HG03460 (cell line): Measurements from ENCODE around the gene PRDM16.

Experiments used
- ATAC-seq: cut with Tn5 transposase; IDR thresholded peaks from one replicate; pipeline ENCODE4 v1.9.1; 2021; ENCODE audit not compliant: unreplicated experiment

PRDM16 gene

DNA sequence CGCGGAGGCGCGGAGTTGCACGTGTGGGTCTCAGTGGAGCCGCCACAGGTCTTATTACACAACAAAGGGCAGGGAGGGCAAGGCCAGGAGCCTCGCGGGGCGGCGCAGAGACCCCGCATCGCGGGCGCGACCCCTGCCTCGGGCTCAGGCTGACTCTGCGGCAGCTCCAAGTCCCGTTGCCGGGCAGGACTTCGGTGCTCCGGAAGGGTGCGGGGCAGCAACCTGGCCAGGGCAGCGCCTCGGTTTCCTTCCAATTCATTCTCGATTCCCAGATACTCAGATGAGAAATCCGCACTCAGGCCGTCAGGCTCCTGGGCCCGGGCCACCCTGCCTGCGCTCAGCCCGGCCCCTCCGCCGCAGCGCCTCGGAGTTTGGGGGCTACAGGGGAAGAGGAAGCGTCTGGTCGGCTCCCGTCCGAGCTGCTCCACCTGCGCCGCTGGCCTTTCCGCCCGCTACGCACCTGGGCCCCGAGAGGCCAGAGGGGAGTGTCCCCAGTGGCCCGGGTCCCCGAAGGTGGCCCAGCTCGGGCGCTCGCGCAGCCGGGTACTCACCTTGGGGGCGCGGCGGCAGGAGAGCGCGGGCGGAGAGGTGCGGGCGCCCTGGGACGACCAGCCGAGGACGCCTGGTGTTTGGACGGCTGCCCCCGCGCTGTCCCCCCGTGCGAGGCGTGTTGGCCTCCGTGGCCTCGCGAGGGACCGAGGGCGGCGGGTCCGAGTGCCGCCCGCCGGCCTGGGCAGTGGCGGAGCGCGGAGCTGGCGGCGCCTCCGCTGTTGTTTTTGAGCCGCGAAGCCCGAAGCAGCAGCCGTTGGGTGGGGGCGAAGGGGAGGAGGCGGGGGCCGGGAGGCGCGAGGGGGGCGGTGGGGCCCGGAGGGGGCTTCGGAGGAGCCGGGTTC is 1.1 kb upstream of the PRDM16 start:
- no peak for ATAC-seq

DNA sequence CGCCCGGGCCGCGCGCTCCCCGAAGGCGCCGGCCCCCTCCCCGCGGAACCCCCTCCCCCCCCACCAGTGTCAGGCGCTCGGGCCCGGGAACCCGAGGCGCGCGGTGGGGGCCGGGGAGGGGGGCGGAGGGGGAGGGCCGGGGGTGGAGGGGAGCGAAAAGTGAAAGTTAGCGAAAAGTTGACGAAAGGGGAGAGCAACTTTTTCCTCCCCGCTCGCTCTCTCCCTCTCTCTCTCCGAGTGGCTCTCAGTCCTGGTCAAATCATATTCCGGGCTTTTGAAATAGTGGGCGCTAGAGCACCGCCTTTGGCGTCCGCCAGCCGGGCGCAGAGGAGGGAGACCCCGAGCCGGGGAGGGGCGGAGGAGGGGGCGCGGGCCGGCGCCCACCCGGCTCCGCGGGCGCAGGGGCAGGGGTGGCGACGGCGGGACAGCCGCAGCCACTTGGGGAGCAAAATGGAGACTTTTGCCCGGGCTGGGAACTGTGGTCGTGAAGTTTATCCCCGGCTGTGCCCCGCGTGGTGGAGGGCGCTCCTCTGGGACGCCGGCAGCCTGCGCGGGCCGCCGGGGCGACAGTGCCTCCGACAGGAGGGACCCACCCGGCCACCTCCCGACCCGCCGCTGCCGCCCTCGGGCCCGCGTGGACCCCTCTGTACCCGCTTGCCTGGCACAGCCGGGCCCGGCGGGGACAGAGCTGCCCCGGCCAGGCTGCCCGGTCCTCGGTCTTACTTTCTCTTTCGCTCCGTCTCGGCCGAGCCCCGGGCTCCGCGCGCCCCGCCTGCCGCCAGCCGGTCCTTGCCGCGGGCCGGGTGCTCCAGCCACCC is 697 bp downstream of the PRDM16 start:
- ATAC-seq, result no peak

DNA sequence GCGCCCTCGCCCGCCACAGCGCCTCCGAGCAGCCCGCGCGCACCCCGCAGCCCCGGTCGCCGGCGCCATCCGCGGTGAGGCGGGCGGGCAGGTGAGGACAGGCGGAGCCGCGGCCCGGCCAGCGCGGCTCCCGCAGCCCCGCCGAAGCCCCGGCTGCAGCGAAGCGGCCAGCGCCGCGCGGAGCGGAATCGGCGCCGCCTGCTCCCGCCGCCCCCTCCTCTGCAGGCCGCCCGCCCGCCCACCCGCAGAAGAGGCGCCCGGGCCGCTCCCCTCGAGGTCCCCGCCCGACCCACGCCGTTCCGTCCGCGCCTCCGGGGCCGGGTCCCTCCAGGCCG is 1.3 kb downstream of the PRDM16 start:
- no peak for ATAC-seq

DNA sequence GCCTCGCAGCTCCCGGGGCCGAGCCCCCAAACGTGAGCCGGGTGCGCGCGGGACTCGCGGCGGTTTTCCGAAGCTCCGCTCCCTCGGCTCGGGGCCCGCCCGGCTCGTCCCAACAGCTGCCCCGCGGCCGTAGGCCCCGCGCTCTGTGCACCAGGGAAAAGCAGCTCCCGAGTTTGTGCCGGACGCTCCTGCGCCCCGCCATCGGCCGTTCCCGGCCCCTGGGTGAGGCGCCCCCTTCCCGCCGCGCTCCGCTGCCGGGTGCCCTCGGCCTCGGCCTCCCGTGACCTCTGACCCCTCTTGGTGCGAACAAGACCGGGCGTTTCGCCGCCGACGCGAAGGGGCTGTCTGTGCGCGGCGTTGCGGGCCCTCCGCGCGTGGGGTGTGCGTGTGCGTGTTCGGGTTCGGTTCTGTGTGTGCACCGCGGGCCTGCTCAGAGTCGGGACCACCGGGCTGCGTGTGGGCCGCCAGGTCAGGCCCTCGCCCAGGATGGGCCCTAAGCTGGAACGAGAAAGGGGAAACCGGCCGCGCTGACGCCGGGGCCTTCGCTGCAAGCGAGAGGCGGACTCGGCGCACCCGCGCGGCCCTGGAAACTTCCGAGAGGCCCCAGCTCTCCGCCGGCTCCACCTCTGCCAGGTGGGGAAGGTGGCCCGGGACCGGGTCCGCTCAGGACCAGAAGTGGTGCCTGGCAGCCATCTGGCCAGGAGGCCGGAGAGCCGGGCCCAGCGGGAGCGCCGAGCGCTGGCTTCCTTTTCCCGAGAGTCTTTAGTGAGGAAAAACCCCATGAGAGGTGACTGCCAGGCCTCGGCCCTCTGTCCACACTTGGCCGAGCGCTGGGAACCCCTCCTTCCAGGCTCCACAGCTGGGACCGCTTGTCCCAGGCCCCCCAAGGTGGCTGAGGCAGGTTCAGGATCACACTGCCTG is 1.9 kb downstream of the PRDM16 start:
- ATAC-seq, result no peak

DNA sequence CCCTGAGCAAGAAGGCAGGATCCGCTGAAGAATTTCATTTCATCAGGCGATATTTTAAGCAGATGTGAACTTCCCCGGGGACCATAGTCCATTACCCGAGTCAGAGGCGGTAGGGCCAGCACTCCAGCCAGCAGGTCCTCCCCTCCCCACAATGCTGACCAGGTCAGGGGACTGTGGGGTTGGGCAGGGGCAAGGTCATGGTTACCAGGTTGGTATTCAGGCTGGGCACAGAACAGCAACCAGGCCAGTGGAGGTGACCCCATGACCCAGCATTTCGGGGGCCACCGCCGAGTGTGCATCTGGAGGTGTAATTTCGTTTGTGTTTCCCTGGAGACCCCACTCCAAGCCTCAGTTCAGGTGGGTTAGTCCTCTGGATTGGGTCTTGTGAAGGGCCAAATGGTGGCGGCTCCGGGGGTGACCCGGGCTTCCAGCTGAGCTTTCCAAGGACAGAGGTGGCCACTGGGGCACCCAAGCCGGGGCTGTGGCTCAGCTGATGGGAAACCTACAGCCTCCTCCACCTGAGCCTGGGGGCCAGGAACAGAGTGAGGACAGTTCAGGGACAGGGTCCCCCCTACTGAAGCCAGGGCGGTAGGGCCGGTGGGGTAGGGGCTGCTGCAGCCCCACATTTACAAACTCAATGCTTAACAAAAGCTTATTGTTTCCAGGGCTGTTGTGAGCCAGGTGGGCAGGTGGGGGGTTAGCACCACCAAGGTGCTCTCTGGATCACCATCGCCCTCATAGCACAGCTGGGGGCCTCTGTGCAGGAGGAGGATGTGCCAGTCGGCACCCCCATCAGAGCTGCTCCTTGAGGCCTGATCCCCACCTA is 2.8 kb downstream of the PRDM16 start:
- ATAC-seq, result no peak

DNA sequence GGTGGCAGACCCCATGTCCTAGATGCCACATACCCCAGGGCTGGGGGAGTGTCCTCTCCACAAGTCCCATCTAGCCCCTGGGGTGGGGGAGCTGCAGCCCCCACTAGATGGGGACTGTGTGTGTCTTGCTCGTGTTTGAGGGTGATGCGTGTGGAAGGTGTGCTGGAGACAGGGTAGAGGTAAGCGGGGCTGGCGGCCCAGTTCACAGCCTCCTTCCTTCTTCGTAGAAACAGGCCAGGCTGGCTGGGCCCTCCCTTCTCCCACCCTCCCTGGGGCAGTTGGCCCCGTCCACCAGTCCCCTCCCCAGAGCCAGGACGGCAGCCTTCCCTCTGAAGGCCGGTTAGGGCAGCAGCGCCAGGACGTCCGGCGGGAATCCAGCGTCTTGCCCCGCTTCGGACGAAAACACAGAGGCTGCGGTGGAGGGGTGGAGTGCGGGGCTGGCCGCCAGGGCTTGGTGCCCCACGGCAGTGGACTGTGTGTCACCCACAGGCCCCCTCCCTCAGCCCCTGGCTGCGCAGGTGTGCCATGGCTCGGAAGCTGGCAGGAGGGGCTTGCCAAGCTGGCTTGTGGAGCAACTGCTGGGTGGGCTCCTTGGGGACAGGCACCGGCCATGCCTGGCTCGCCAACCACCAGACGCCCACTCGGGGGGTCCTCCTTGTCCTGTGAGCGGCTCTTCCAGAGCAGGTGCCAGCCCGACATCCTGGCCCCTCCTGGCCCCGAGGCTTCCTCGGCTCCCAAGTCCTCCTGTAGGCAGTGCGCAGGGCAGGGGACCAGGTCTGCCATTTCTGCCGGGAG is 3.6 kb downstream of the PRDM16 start:
- no peak for ATAC-seq

DNA sequence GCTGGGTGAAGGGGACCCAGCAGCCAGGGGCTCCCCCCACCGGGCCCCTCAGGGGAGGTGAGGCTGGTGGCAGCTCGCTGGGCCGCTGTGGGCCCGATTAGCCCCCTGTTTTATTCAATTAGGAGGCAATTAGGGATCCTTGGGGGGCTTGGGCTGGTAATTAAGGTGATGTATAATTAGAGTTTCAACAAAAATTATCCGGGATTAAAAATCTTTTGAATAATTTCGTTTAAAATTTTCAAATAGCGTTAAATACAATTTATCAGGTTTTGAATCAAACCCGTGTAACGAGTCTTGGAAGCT is 4.1 kb downstream of the PRDM16 start:
- ATAC-seq, result no peak

DNA sequence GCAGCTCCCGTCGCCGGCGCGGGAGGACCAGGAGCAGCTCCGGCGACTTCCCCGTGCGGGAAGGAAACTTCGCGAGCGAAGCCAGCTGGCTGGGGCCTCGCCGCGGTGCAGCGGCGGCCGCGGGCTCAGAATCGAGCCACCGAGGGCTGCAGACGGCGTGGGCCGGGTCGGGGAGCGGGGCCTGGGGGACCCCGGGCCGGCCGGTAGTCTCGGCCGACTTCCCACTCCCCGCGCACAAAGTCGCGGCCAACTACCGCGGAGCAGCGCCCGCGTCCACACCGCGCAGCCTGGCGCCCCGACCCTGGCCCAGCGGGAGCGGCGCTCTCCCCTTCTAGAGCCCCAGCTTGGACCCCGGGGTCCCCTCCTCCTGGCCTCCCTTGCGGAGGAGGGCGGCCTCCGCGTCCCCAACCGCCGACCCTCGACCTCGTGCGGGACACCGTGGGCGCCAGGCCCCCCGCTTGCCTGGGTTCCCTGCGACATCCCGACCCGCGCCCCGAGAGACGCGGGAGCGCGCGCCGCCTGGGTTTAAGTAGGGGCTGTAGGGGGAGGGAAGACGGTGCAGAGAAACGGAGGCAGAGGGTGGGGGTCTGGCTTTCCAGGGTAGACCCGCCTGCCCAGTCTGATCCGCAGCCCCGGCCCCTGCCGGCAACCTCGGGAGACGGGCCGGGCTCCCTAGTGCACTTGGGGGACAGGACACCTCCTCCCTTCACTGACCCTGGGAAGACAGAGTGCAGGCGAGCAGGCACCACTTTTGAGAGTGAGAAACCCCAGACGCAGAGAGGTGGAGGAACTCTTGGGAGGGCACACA is 4.7 kb downstream of the PRDM16 start:
- ATAC-seq, result no peak

DNA sequence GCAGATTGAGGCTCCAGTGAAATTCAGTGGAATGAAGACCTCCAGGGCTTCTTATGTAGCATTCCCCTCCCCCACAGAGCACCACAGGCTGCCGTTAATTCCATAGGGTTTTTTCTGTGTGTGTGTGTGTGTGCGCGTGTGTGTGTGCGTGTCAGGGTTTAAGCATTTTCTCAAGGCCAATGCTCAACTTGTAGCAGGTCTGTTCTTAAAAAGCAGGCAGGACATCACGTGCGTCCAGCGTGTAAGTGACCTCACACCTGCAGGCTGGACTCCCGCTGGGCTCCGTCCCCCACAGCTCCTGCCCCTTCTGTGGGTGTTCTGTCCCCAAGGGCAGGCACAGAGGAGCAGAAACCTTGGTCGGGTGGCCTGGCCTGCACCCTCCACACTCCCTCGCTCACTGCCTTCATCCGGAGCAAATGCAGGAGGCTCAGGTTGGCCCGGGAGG is 5.3 kb downstream of the PRDM16 start:
- no peak for ATAC-seq

DNA sequence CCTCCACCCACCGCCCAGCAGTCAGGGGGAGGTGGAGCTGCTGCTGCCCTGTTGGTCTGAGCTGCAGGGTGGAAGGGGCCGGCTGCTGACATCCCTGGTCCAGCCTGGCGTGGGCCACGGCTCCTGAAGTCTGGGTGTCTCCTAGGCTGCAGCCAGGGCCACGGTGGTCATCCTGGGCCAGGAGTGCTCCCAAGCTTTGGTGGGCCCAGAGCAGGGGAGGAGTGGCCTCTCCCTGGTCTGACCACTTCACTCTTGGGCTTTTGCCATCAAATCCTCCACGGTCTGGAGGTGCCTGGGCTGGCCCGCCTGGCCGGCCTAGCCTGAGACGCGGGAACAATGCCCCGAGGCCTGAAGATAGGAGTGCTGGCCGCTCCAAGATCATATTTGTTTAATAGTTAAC is 5.8 kb downstream of the PRDM16 start:
- no peak for ATAC-seq

DNA sequence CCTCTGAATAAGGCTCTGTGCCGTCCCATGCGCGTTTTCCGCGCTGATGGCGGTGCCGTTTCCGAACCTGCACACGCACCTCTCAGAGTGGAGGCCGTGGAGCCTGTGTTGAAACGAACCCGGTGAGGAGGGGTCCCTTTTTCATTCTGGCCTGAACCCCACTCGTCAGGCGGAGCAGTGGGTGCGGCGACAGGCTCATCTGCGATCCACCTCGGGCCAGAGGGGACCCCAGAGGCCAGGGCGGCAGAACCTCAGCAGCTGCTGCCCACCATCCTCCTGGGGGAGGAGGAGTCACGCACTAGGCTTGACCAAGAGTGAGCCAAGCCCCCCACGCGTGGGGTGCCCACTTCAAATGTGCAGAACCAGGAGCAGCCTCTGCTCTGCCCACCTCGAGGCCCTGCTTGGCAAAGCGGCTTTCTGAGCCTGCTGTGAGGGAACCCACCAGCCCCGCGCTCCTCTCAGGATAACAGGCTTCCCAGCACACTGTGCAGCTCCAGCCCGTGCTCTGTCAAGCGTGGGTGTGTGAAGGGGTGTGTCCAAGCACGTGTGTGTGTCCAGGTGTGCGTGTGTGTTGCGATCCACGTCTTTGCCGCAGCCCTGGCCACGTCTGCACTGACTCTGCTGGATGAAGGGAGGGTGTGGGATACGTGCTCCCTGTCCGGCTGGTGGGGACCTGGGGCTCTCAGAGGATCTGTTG is 6.8 kb downstream of the PRDM16 start:
- no peak for ATAC-seq

DNA sequence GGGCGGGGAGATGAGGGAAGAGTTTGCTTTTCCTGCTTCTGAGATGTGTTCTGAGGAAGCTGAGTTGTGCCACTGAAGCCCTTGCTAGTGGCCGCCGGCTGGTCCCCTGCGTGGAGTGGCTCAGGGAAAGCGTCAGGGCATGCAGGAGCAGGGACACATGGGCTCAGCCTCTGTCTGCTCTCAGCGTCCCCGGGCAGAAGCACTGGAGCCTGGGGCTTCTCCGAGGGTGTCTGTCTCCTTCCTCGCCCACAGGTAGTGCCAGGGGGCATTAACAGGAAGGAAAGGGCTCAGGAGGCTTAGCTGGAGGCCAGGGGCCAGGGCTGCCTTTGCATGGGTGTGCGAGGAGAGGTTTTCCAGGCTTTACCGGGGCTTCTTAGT is 7.3 kb downstream of the PRDM16 start:
- no peak for ATAC-seq

DNA sequence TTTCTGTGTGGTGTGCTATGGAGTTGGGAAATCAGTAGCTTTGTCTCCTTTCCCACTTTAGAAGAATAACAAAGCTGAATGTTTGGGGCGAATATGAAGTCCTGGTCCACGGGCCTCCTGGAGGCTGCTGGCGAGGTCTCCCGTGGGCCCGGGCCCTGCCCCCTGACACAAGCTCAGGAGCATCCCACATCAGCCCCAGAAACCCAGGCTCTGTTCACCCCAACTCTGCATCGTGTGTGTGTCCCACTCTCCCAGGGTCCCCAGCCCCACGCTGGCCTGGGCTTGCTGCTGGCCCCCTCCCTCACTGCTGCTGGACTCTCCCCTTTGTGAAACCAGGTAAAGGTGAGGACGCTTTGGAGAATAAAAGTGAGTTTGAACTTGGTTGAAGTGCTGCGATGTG is 8.1 kb downstream of the PRDM16 start:
- no peak for ATAC-seq

DNA sequence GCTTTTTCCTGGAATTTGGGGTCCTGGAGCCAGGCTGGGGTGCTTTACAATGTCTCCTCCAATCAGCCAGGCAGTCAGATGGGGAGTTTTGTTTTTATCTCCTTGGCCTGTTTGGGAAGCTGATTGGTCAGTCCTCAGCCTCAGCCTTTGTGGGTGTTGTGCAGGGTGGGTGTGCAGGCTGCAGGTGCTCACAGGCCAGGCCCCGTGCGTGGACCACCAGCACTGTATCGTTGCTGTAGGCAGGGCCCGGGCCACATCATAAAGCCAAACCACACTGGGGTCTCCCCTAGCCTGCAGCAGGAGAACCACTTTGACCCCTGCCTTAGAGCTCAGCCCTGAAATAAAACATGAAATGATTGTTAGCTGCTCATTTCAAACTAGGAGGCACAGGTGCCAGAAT is 8.6 kb downstream of the PRDM16 start:
- no peak for ATAC-seq

DNA sequence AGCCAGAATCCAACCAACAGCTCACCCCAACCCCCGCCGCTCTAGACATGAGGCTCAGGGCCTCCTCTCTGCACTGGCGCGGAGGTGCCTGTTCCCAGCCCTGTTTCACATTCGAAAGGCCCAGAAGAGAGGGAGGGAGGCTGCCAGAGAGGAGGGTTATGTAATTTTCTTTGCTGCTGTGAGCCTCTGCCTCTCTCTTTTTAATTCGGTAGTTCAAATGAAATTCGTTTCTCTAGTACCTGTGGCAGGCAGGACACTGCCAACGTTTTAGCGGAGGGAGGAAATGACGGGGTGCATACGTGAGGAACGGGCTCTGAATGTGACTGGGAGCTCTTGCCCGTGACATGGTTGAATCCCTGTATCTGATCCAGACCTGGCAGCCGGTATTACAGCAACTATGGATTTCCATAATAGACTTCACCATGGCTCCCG is 9.4 kb downstream of the PRDM16 start:
- no peak for ATAC-seq

DNA sequence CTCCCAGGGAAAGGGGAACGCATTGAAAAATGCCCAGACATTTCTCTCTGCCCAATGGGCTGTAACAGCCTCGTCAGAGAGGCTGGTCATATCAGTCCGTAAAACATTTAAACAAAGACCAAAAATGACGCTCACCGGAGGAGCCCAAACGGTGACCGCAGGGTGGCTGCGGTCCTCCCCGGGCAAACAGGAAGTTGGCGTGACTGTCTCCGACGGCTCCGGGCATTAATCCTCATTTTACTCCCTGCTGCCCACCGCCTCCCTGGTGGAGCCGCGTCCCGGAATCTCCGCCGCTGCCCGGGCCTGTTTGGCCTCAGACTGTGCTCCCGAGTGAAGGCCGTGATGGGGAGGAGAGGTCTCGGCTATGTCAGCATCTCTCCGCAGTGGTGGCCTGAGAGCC is 9.9 kb downstream of the PRDM16 start:
- ATAC-seq, result no peak

DNA sequence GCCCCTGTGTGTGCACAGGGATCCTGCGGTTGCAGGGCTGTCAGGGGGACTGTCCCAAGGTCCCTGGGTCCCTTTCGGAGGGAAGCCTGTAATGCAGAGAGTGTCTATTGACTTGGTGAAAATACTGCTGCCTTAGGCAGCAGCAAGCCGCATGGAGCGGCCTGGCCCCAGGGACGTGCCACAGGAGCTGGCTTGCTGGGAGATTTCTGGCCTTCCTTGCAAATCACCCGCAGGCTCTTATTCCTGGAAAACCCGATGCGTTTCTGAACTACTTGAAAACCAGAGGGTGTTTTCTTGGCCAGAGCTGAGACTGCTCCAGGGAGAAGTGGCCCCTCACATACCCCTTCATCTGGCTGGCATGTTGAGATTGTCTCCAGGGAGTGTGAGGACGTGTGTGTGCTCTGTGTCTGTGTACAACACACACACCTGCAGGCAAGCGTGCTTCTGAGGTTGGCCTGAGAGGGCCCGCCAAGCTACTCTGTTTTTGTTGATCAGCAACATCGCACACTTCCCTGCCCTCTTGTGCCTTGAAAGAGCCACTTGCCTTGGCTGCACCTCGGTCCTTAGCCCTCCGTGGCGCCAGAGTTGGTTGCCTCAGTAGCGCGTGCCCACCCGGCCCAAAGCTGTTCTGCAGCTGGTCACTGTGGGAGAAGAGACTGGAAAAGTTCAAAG is 10.5 kb downstream of the PRDM16 start:
- ATAC-seq, result no peak
